AG04449 (cell line): Measurements from ENCODE around the gene ZFP91.

ENCODE experiments used
- CTCF ChIA-PET: fragments of 350-600 bp; formaldehyde crosslinking; extraction: SDS; loops from one replicate; lab custom pipeline; 2021; ENCODE audit warnings: antibody characterized with exemption; lab: Yijun Ruan, JAX
- POLR2A ChIA-PET: fragments of 400-600, 350-600 bp; formaldehyde crosslinking; extraction: SDS; loops from one replicate; lab custom pipeline; 2020; ENCODE audit warnings: antibody characterized with exemption, inconsistent platforms; lab: Yijun Ruan, JAX
- DNase-seq: peaks from one replicate; pipeline ENCODE4 v3.0.0-alpha.2; 2010; ENCODE audit warnings: low read depth, low spot score
- H3K4me3 ChIP-seq: 2 replicates; pipeline ENCODE4 v1.5.1; 2011; ENCODE audit warnings: low read depth, mild to moderate bottlenecking, control low read depth, low read length
- CTCF ChIP-seq: IDR thresholded peaks from one replicate; pipeline ENCODE4 v1.5.1; 2011; ENCODE audit warnings: mild to moderate bottlenecking, moderate library complexity, low read length, control low read depth, inconsistent platforms; ENCODE audit not compliant: insufficient read depth; ENCODE audit errors: missing control alignments

ZFP91 gene

GRCh38 chr11:58578635-58579191 is at the start of gene ZFP91:
Gene ZFP91, plus strand, starts transcription at chr11:58579063. Its CDS starts 219 bp downstream, at chr11:58579282.
- ChIA-PET CTCF (interaction anchor here (5.9 kb wide), 1 partner anchor 50 kb away, joined by 44 read pairs; no protein-coding TSS in a partner anchor), POLR2A (no interaction called here)
- H3K4me3 ChIP-seq: peak within 1 kb of the TSS; percentile 93
- DNase-seq: peak; percentile 87
- TF ChIP-seq CTCF: no peak

DNA sequence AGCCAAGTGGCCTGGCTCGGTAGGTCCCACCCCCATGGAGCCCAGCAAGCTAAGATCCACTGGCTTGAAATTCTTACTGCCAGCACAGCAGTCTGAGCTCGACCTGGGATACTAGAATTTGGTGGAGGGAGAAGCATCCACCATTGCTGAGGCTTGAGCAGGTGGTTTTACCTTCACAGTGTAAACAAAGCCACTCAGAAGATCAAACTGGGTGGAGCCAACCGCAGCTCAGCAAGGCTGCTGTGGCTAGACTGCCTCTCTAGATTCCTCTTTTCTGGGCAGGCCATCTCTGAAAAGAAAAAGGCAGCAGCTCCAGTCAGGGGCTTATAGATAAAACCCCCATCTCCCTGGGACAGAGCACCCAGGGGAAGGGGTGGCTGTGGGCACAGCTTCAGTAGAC is 48.6 kb upstream of the ZFP91 start:
- CTCF ChIA-PET: interaction anchor here (1.0 kb wide), 2 partner anchors 17 to 29 kb away, joined by 3 read pairs; no protein-coding TSS in a partner anchor

GRCh38 chr11:58531865-58532341 is 47.0 kb upstream of the ZFP91 start:
- no peak for DNase-seq
- ChIA-PET CTCF (no interaction called here), POLR2A (no interaction called here)
- H3K4me3 ChIP-seq: no peak overlapping the region
- no peak for TF ChIP-seq CTCF

More for the DNA sequence above, 48.6 kb upstream of the ZFP91 start:
- no peak for TF ChIP-seq CTCF
- H3K4me3 ChIP-seq: no peak overlapping the region
- POLR2A ChIA-PET: no interaction called here
- no peak for DNase-seq

- no peak for DNase-seq
- ChIA-PET POLR2A (no interaction called here), CTCF (interaction anchor here (1.0 to 1.4 kb wide), 4 partner anchors 21 to 23 kb away, joined by 3 to 5 read pairs (median 4); no protein-coding TSS in a partner anchor)
- H3K4me3 ChIP-seq: no peak overlapping the region
- TF ChIP-seq CTCF: no peak
These were observed 32.0 kb upstream of the ZFP91 start for GRCh38 chr11:58546841-58547240.

- ChIA-PET POLR2A (no interaction called here), CTCF (no interaction called here)
- TF ChIP-seq CTCF: no peak
These were observed 29.2 kb upstream of the ZFP91 start for GRCh38 chr11:58549644-58550043.

GRCh38 chr11:58560842-58561241 is 18.0 kb upstream of the ZFP91 start:
- CTCF ChIA-PET: no interaction called here
- H3K4me3 ChIP-seq: no peak overlapping the region
- DNase-seq: no peak
- no peak for TF ChIP-seq CTCF
- POLR2A ChIA-PET: interaction anchor here (0.7 kb wide), 1 partner anchor 214 kb away, joined by 3 read pairs; no protein-coding TSS in a partner anchor

More at GRCh38 chr11:58549644-58550043, 29.2 kb upstream of the ZFP91 start:
- DNase-seq: no peak
- no peak overlapping the region for H3K4me3 ChIP-seq
